HFF-Myc (cell line): ENCODE data around the gene F13A1.
"Not testable (repeated sequence)": the region's sequence is repeated elsewhere in the genome, so short reads cannot be mapped to it uniquely, and the experiment has no call there.

Experiments
- DNase-seq: peaks from one replicate; pipeline ENCODE4 v3.0.0-alpha.2; 2011; ENCODE audit warnings: low read depth; ENCODE audit errors: extremely low read depth
- H3K4me3 ChIP-seq: replicated peaks from 2 replicates; pipeline ENCODE4 v1.5.1; 2011; ENCODE audit warnings: low read depth, mild to moderate bottlenecking, control low read depth, low read length
- CTCF ChIP-seq: IDR thresholded peaks from 2 replicates; pipeline ENCODE4 v1.5.1; 2012; ENCODE audit warnings: mild to moderate bottlenecking, low read depth, low read length, control low read depth; ENCODE audit errors: missing control alignments

F13A1 gene

GRCh38 chr6:6305575-6305974 is 14.9 kb downstream of the F13A1 start:
- no peak for DNase-seq
- H3K4me3 ChIP-seq: no peak overlapping the region
- no peak for TF ChIP-seq CTCF

GRCh38 chr6:6300383-6300782 is 20.1 kb downstream of the F13A1 start:
- not testable (repeated sequence) for H3K4me3 ChIP-seq, DNase-seq

GRCh38 chr6:6293317-6293716 is 27.1 kb downstream of the F13A1 start:
- no peak overlapping the region for H3K4me3 ChIP-seq
- DNase-seq: no peak
- no peak for TF ChIP-seq CTCF

GRCh38 chr6:6287415-6287814 is 33.0 kb downstream of the F13A1 start:
- H3K4me3 ChIP-seq: no peak overlapping the region
- TF ChIP-seq CTCF: no peak

GRCh38 chr6:6285679-6286078 is 34.8 kb downstream of the F13A1 start:
- no peak overlapping the region for H3K4me3 ChIP-seq
- no peak for TF ChIP-seq CTCF
- DNase-seq: no peak

More at GRCh38 chr6:6287415-6287814, 33.0 kb downstream of the F13A1 start:
- DNase-seq: no peak

- no peak overlapping the region for H3K4me3 ChIP-seq
- DNase-seq: no peak
- no peak for TF ChIP-seq CTCF
Observed at GRCh38 chr6:6284221-6284966, 36.1 kb downstream of the F13A1 start.

GRCh38 chr6:6283746-6284145 is 36.7 kb downstream of the F13A1 start:
- DNase-seq: no peak
- H3K4me3 ChIP-seq: no peak overlapping the region
- TF ChIP-seq CTCF: no peak
